ENCODE data around the gene NEDD8.

Gene NEDD8

DNA sequence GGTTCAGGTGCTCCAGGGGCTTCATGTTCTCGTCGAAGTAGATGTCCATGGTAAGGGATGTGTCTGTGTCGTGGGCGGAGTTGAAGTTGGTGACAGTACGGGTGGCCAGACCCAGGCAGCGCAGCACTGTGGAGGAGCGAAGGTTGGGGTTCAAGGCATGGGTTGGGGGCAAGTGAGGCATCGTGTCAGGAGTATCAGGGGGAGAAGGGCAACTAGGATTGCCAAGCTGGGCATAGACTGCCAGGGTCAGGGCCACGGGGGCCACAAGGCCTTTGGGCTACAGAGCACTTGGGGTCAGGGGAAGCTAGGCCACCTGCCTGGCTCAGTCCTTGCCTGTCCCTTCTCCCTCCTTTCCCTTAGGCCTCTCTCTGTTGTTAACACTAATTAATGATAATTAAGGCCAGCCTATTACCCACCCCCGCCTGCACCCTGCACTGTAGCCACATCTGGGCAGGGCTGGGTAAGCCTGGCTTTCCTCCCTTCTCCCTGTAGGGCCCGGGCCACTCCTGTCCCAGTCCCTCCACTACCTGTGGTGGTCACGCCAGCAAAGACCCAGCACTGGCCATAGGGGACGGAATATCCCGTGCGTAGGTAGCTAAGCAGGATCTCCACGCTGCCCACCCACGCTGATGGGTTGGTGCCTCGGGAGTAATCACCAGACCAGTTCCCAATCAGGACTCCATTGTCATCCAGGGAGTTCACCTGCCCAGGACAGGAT is 26.5 kb upstream of the NEDD8 start:
- no peaks in the 10 kb centered on the region for H3K36me3 ChIP-seq
- no peak overlapping the region for H3K4me3 ChIP-seq (ENCODE audit: low read depth, low read length)
- H3K27me3 ChIP-seq, result no peaks in the 10 kb centered on the region
- TF ChIP-seq, protein P1, sequence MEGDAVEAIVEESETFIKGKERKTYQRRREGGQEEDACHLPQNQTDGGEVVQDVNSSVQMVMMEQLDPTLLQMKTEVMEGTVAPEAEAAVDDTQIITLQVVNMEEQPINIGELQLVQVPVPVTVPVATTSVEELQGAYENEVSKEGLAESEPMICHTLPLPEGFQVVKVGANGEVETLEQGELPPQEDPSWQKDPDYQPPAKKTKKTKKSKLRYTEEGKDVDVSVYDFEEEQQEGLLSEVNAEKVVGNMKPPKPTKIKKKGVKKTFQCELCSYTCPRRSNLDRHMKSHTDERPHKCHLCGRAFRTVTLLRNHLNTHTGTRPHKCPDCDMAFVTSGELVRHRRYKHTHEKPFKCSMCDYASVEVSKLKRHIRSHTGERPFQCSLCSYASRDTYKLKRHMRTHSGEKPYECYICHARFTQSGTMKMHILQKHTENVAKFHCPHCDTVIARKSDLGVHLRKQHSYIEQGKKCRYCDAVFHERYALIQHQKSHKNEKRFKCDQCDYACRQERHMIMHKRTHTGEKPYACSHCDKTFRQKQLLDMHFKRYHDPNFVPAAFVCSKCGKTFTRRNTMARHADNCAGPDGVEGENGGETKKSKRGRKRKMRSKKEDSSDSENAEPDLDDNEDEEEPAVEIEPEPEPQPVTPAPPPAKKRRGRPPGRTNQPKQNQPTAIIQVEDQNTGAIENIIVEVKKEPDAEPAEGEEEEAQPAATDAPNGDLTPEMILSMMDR (IDR thresholded peaks at IDR 0.05; ENCODE audit: low read depth, low read length), result no peak
- H3K4me1 ChIP-seq, result no peaks in the 10 kb centered on the region
- no peaks in the 10 kb centered on the region for H3K9me3 ChIP-seq
- DNase-seq, result no peak

- Histone ChIP-seq H3K36me3 (no peaks in the 10 kb centered on the region), H3K4me3 (ENCODE audit: low read depth, low read length) (no peak overlapping the region), H3K9me3 (no peaks in the 10 kb centered on the region), H3K27me3 (no peaks in the 10 kb centered on the region), H3K4me1 (no peaks in the 10 kb centered on the region)
- DNase-seq, result no peak
- TF ChIP-seq, protein P1 (IDR thresholded peaks at IDR 0.05; ENCODE audit: low read depth, low read length), result no peak
These were observed 26.0 kb upstream of the NEDD8 start for GRCh38 chr14:24258119-24258518.

- TF ChIP-seq, protein P1 (IDR thresholded peaks at IDR 0.05; ENCODE audit: low read depth, low read length), result no peak
- H3K4me3 ChIP-seq (ENCODE audit: low read depth, low read length), result no peak overlapping the region
- H3K9me3 ChIP-seq, result no peaks in the 10 kb centered on the region
- no peak for DNase-seq
- no peaks in the 10 kb centered on the region for H3K4me1 ChIP-seq
- H3K36me3 ChIP-seq, result no peaks in the 10 kb centered on the region
- no peaks in the 10 kb centered on the region for H3K27me3 ChIP-seq
These were observed 24.8 kb upstream of the NEDD8 start for GRCh38 chr14:24256960-24257359.

- TF ChIP-seq, protein P1 (IDR thresholded peaks at IDR 0.05; ENCODE audit: low read depth, low read length), result no peak
- no peak overlapping the region for H3K4me3 ChIP-seq (ENCODE audit: low read depth, low read length)
- no peaks in the 10 kb centered on the region for H3K27me3 ChIP-seq
- H3K36me3 ChIP-seq, result no peaks in the 10 kb centered on the region
- no peaks in the 10 kb centered on the region for H3K9me3 ChIP-seq
- H3K4me1 ChIP-seq, result no peaks in the 10 kb centered on the region
- DNase-seq, result no peak
These were observed 24.0 kb upstream of the NEDD8 start for GRCh38 chr14:24255931-24256711.

- no peak for DNase-seq
- H3K36me3 ChIP-seq, result no peaks in the 10 kb centered on the region
- no peak overlapping the region for H3K4me3 ChIP-seq (ENCODE audit: low read depth, low read length)
- TF ChIP-seq, protein P1 (IDR thresholded peaks at IDR 0.05; ENCODE audit: low read depth, low read length), result no peak
- no peaks in the 10 kb centered on the region for H3K4me1 ChIP-seq
- no peaks in the 10 kb centered on the region for H3K9me3 ChIP-seq
- no peaks in the 10 kb centered on the region for H3K27me3 ChIP-seq
These were observed 23.3 kb upstream of the NEDD8 start for GRCh38 chr14:24255438-24255837.

Data from BE2C (cell line).